ENCODE results near the gene TSPAN31.
A peak's percentile ranks its signal among the peaks of the same experiment; 100 is the strongest.

TSPAN31 gene

DNA sequence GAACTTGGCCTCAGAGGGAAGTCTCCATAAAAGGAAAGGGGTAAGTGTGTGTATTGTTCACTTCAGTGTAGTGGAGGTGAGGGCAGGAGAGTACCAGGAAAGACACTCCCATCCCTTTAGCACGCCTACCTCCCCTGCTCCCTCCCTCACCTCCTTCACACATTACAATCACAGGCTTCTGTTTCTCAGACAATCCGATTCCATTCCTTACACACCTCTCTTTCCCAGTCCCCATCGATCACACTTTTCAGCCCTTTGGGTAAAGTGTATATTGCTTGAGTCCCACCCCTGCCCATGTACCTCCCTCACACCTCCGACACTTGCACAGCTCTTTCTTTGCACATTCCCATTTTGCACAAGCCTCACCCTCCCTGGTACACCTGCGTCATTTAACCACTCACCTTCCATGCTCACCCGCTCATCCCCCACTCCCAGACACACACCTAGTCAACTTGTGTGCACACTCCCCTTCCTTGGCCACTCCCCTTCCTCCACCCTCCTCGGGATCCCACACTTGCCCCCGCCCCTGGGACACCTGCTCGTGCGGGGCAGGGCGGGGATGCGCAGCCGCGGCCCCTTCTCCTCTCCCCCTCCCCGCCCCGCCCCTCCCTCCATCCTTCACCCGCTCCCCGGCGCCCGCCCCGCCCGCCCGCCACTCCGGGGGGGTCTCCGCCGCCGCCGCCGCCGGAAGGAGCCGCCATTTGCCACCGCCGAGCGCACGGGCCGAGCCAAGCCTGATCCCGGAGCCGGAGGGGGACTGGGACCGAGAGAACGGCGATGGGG, 9.8 kb downstream of the TSPAN31 start, which contains the start of gene MARCHF9:
MARCHF9 (plus strand) TSS at position 693 of the 783 bp plus-strand sequence. CDS start 426 bp downstream, outside the sequence.
- DNase-seq = peak; percentile 77

- DNase-seq = no peak
These were observed 10.3 kb downstream of the TSPAN31 start for GRCh38 chr12:57755194-57755453.

- DNase-seq = peak; percentile 43
These were observed 10.9 kb downstream of the TSPAN31 start for GRCh38 chr12:57755454-57756372.

GRCh38 chr12:57756406-57757341, 11.8 kb downstream of the TSPAN31 start:
- DNase-seq = peak; percentile 88

GRCh38 chr12:57757771-57758170, 12.9 kb downstream of the TSPAN31 start:
- no peak for DNase-seq

GRCh38 chr12:57758552-57759359, 13.9 kb downstream of the TSPAN31 start:
- no peak for DNase-seq

GRCh38 chr12:57759360-57759980, 14.6 kb downstream of the TSPAN31 start:
- peak; percentile 62 for DNase-seq

- no peak for DNase-seq
These were observed 15.6 kb downstream of the TSPAN31 start for GRCh38 chr12:57760347-57760982.

GRCh38 chr12:57761391-57761998, 16.7 kb downstream of the TSPAN31 start:
- no peak for DNase-seq

- no peak for DNase-seq
These were observed 17.6 kb downstream of the TSPAN31 start for GRCh38 chr12:57762463-57762862.

GRCh38 chr12:57763881-57764661, 19.2 kb downstream of the TSPAN31 start:
- DNase-seq = no peak

- peak; percentile 12 for DNase-seq
These were observed 19.8 kb downstream of the TSPAN31 start for GRCh38 chr12:57764662-57765002.

GRCh38 chr12:57765003-57765697, 20.3 kb downstream of the TSPAN31 start:
- DNase-seq = peak; percentile 63

DNA sequence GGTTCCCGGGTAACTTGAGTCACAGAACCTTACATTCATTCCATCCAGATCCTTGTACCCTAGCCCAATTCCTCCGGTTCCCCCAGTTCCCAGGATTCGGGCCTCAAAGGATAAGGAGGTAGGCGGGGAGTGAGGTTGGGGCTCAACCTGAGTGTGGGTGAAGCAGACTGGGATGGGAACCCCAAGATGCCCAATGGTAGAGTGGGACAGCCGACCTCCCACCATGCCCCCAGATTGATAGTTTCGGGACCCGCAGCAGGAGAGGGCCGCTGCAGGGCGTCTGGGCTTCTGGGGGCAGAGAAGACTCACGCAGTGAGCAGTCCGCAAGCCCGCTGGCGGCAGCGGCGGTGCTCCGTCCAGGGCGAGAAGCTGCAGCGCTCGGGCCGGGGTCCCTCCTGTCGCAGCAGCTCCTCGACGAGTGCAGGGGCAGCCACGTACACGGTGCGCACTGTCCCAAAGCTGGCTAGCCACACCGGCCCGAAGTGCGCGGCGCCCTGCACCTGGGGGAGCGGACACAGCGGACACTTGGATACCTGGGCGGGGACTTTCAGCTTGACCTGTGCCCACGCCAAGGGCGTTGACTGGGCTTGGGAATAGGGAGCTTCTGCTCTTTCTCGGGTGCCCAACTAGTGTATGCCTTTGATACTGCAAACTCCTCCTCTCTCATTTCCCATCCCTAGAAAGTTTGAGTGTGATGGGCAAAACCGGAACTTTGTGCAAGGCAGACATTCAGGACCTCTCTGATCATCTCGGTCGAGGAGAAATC, 21.0 kb downstream of the TSPAN31 start:
- peak; percentile 27 for DNase-seq

- DNase-seq = peak; percentile 49
These were observed 21.8 kb downstream of the TSPAN31 start, which contains the start of gene CYP27B1 for GRCh38 chr12:57766464-57767304. Gene CYP27B1, minus strand, starts transcription at chr12:57767078. Its CDS starts 37 bp downstream, at chr12:57767041.

DNA sequence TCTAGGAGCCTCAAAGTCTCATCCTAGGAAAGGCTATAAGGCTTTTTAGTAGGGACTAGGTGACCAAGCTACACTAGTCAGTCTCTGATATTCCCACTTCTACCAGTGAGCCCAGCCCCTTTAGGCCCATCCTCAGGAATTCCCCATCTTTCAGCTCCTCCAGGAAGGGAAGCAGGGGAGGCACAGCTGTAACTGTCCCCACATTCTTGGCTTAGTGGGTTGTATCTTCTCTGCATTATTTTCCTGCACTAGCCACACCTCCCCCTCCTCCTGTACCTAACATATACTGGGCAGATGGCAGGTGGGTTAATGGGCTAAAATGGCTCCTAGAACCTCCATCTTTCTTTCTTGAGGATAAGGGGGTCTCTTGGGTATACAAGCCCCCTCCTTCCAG, 22.5 kb downstream of the TSPAN31 start:
- DNase-seq = no peak

DNA sequence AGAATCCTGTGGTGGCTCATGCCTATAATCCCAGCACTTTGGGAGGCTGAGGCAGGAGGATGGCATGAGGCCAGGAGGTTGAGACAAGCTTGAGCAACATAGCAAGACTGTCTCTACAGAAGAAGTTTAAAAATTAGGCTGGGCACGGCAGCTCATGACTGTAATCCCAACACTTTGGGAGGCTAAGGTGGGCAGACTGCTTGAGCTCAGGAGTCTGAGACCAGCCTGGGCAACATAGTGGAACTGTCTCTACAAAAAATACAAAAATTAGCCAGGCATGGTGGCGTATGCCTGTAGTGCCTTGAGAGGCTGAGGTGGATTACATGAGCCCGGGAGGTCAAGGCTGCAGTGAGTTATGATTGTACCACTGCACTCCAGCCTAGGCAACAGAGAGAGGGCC, 23.0 kb downstream of the TSPAN31 start:
- DNase-seq = no peak
